Inferior parietal cortex (tissue), 1 donor: ENCODE data around the gene RCAN1.

Experiments
- DNase-seq: peaks from one replicate; pipeline ENCODE4 v3.0.0-alpha.2; 2016; ENCODE audit errors: extremely low spot score

Gene RCAN1

DNA sequence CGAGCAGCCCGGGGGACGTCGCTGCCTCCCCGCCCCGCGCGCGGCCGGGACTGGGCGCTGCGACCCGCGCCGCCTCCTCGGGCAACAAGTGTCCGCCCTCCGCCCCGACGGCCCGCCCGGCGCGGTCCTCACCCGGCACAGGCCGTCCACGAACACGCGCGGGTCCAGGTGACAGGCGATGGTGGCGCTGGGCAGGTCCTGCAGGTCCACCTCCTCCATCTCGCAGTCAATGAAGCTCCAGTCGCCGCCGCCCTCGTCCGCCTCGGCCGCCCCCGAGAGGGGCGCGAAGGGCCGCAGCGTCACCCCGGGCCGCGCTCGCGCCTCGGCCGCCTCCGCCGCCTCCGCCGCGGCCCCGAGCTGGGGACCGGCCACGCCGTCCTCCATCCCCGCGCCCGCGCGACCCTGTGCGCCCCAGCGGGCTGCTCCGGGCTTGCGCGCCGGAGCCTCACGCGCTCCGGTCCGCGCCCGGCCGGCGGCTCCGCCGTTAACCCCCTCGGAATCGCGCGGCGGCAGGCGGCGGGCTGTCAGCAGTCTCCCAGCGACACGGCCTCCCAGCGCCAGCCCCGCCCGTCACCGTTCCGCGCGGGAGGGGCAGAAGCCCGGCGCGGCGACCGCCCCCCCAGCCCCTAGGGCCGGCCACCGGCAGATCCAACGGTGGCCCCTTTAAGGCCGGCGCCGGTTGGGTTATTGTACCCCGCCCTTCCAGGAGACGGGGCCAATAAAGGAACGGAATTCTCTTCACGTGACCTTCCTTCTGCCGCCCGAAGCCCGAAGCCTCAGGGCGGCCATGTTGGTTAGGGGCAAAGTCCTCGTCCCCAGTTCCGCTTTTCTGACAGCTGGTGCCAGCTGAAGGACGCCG, at the start of gene RCAN1:
TSS of gene RCAN1 (minus strand) at position 486 of the 859 bp plus-strand sequence. CDS start at position 384, 102 bp downstream.
- DNase-seq: peak; percentile 98

DNA sequence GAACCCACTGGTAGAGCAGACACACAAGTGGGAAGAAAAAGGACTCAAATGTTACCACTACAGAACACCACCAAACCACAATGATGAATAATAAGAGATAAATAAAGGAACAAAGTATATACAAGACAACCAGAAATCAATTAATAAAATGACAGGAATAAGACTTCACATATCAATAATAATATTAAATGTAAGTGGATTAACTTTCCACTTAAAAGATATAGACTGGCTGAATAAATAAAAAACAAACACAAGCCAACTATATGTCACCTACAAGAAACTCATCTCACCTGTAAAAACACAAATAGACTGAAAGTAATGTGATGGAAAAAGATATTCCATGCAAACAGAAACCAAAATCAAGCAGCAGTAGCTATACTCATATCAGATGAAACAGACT, 46.9 kb upstream of the RCAN1 start:
- DNase-seq: no peak

- DNase-seq: no peak
Measured at GRCh38 chr21:34653522-34653921, 38.6 kb upstream of the RCAN1 start.

DNA sequence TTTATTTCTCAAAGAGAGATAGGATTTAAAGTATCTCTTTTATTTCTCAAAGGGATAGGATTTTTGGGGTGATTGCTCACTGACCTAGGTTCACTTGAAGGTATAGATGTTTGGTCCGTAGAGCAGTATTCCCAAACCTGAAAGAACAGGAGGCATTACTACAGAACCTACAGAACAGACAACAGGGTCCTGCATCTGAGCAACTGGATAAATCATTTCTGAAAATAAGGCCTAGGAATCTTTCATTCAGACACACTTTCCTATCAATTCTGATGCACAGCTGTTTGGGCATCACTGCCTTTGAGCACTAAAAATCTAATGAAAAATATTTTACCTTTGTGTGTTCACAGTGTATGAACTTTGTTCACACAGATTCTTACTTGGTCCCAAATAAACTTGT, 36.7 kb upstream of the RCAN1 start:
- DNase-seq: no peak

DNA sequence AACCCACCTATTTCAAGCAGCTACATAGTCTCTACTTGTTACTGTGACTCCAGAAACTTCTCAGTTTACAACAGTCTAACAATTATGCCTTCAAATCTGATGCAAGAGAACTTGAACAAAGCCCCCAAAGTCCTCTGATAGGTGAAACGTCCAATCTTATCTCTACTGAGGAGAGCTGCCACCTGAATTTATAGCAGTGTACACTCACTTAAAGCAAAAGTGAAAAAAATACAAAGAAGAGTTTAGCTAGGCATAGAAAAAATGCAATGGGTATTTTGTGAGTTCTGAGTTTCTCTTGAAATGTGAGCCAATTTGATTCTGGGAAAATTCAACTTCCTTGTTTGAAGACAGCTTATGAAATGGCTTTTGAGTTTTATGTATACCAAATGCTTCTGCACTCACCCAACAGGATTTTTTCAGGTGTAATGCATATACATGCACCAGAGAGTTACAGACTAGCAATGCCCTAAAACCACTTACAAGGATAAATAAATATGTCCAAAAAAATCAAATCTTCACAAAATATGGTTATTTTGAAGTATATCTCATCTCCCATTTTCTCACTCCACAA, 36.0 kb upstream of the RCAN1 start:
- DNase-seq: no peak

DNA sequence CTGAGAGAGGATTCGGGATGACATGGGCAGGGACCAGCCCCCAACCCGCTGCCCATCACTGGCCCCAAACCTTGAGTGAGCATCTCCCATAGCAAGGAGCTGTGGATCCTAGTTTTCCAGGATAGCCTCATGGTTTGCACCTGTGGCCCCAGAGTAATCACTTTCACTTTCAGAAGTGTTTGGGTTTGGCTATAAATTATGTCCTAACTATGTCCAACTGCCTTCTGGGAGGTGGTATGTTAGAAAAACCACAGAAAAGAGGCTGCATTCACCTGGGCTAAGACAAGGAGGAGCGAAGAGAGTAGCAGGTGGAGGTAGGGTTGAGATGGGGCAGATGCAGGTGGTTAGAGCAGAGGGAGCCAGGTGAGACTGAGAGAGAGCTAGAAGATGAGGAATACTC, 34.5 kb upstream of the RCAN1 start:
- DNase-seq: no peak

DNA sequence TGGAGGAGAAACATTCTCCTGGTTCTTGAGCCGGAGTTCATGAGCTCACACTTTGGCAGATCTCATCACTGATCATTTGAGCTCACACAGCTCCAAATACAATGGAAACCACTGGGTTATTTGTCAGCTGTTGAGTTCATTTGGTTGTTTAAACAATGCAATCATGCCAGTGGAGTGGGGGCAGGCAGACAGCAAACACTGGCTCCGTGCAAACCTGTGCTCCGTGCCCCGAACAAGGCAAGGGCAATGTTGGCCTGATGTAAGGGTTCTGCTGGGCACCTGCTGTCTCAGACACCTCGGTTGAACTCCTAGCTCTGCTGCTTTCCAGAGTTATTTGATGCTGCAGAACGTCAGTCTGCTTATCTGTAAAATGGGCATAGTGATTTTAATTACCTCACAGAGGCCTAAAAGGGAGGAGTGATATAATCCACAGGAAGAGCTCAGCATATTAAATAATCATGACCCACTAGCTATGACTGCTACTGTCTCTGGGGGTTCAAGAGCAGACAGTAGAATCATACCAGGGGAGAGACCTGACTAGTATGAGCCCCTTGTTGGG, 33.9 kb upstream of the RCAN1 start:
- no peak for DNase-seq

DNA sequence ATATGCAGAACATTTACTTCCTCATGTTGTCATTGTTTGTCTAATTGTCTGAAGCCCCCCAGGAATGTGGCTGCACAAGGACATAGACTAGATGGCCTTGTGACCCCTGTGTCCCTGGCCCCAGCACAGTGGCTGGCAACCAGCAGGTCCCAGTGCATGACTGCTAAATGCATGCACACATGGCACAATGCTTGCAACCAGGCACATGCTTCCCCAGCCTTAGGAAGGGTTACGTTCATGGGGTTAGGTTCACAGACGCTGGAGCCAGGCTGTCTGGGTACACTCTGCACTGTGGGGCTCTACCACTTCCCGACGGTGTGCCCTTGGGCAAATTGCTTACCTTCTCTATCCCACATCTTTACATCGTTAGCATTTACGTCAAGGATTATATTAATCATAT, 32.6 kb upstream of the RCAN1 start:
- DNase-seq: no peak

- DNase-seq: no peak
Measured at GRCh38 chr21:34644825-34645224, 29.9 kb upstream of the RCAN1 start.

GRCh38 chr21:34642211-34643075, 27.5 kb upstream of the RCAN1 start:
- no peak for DNase-seq

DNA sequence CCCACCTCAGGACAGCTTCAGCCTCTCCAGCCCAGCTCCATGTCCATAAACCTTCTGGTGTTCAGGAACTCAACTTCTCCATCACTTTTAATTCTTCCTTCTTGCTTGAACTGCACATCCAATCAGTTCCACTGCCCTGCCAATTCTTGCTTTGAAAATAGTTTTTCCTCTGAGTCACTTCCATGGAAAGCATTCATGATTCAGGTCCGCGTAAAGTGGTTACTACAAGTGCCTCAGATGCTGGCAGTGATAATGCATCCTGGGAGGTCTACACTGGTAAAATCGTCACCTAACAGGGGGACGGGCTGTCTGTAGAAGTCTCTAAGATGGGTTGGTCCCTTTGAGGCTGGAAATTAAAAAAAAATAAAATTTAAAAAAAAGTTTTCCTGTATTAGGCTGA, 25.9 kb upstream of the RCAN1 start:
- DNase-seq: no peak

GRCh38 chr21:34639882-34640788, 25.2 kb upstream of the RCAN1 start:
- no peak for DNase-seq

DNA sequence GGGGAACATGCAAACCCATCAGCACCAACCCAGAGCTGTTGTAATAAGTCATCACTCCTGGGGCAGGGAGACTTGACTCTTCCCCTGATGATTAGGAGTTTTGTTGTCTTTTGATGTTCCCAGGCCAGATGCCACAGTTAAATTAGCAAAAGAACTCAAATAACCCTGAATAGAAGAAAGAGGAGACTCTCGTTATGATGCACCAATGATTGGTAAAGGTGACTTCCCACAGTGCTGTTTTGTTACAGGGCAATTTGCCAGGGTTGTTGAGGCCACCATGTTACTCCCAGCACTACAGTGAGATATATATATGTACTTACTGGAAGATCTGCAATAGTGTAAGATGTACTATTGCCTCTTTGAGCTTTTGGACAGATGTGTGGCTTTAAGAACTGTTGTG, 24.3 kb upstream of the RCAN1 start:
- no peak for DNase-seq

GRCh38 chr21:34636961-34637360, 22.0 kb upstream of the RCAN1 start:
- DNase-seq: no peak

- no peak for DNase-seq
Measured at GRCh38 chr21:34635307-34635706, 20.4 kb upstream of the RCAN1 start.

DNA sequence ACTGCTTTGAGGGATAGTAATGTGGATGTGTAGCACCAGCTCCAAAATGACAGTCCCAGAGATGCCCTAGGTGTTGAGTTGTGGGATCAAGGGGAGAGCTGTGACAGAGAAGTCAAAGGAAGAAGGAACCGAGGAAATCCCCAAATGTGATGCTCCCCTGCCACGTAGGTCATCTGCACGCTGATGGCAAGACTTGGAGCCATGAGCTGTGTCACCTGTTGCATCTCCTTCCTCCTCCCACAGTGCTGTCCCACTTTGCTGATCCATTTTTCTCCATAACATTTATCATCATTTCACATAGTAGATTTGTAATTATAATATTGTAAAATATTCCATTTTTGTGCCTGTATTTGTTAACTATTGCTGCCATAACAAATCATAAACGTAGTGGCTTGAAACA, 17.6 kb upstream of the RCAN1 start:
- DNase-seq: no peak

DNA sequence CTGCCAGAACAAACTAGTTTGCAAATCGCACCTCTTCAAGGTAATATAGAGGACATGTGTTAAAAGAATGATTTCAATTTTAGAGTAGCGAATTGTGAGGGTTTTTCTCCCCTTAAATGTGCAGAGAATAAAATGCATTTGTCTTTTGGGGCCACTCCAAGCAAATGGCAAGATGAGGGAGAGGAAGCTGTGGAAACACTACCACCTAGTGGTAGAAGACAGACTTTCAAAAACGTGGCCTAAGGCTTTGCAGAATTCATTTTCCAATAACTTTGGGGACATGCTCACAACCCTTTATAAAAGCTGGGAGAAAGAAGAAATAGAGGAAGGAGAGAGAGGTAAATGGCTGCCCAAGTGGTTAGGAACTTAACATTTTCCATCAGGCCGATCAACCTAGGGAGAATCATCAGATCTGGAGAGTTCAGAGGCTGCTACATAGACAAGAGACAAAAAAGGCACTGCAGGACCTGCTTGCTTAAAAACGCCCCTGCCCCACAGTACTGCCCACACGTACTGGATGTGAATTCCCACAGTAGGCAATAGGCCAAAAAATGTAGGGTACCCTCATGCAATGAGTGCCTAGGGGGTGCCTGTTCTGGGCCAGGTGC, 15.7 kb upstream of the RCAN1 start:
- peak; percentile 93 for DNase-seq

DNA sequence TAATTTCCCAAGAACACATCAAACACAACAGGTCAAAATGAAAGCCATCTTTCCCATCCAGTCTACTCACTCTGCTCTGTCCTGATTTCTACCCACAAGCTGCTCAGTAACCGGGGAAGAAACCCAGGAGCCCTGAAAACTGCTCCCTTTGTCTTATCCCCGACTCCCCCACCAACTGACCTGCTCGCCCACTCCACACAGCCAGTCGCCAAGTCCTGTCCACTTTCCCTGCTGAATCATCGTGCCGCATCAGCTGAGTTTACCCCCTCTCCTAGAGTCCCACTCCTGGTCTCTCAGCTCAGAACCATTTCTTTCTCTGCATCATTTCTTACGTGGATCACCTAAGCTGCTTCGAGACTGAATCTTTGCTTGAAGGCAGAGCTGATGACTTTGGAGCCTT, 11.2 kb upstream of the RCAN1 start:
- no peak for DNase-seq

- DNase-seq: no peak
Measured at GRCh38 chr21:34625030-34625593, 10.2 kb upstream of the RCAN1 start.

GRCh38 chr21:34623516-34623915, 8.6 kb upstream of the RCAN1 start:
- DNase-seq: no peak
